Adrenal gland (tissue), 12 donors: ENCODE measurements around the gene CDC34. TPM values are rescaled to one million over a fixed set of nuclear protein-coding genes. Genes with fewer than 3 reads are reported as not detected.
A peak's percentile ranks its signal among the peaks of the same experiment; 100 is the strongest.

Source experiments
- DNase-seq, 7 donors: peaks; one replicate each; pipeline ENCODE4 v3.0.0-alpha.2; 2019 to 2020
- H3K27ac ChIP-seq, 5 donors: fragments of 200-600 bp; sonication (generic) in 4 of 5; 1 replicate in 3 of 5; 2 replicates in 2 of 5; pipeline versions ENCODE4 v1.5.1 to v1.8.0; 2016 to 2020; ENCODE audit warnings: mild to moderate bottlenecking in 1 of 5
- H3K27me3 ChIP-seq: fragments of 200-600 bp; 2 replicates; pipeline ENCODE4 v1.8.0; 2021
- H3K36me3 ChIP-seq, 2 donors: fragments of 200-600 bp; replicated peaks in 1 of 2; 1 replicate in 1 of 2; 2 replicates in 1 of 2; pipeline versions ENCODE4 v1.5.1 to v1.8.0; 2018 to 2022
- H3K4me1 ChIP-seq, 2 donors: fragments of 200-600 bp; replicated peaks in 1 of 2; 1 replicate in 1 of 2; 2 replicates in 1 of 2; pipeline versions ENCODE4 v1.5.1 to v1.8.0; 2018 to 2021
- H3K4me3 ChIP-seq, 4 donors: fragments of 200-600 bp; sonication (generic) in 3 of 4; one replicate each; pipeline ENCODE4 v1.5.1; 2016 to 2018
- H3K9me3 ChIP-seq, 3 donors: fragments of 200-600 bp; sonication (generic) in 1 of 3; replicated peaks in 1 of 3; 1 replicate in 2 of 3; 2 replicates in 1 of 3; pipeline versions ENCODE4 v1.5.1 to v1.8.0; 2016 to 2021
- CTCF ChIP-seq, 6 experiments: fragments of 450-650 bp in 4 of 6; fragments of 200-600 bp in 2 of 6; sonication (generic) in 1 of 6; IDR thresholded peaks; 1 replicate in 5 of 6; 2 replicates in 1 of 6; pipeline versions ENCODE4 v1.5.1 to v1.8.0; 2016 to 2021; ENCODE audit warnings: antibody characterized with exemption in 6 of 6, mild to moderate bottlenecking in 2 of 6, moderate library complexity in 1 of 6
- POLR2A ChIP-seq, 2 donors: fragments of 450-650 bp; IDR thresholded peaks; one replicate each; pipeline ENCODE4 v1.6.1; 2017; ENCODE audit warnings: antibody characterized with exemption in 2 of 2, mild to moderate bottlenecking in 2 of 2, moderate library complexity in 1 of 2
- WGBS, 4 donors: extraction: QIAGEN DNeasy Blood & Tissue Kit in 2 of 4; methylation state at CpG; one replicate each; pipeline versions ENCODE4 v1.1.5 to v1.1.7; 2013 to 2017; 5-methylcytosine and 5-hydroxymethylcytosine counted together
- intact Hi-C, 2 donors: fragments of 100-400 bp; cut with DNase I; formaldehyde crosslinking; loops; one replicate each; pipeline versions ENCODE4 v1.14.1 to v1.15.0; 2022 to 2023
- polyA plus RNA-seq, 3 donors: library from polyadenylated mRNA; stranded (reverse); fragments of 200-250 nt in 2 of 3; fragments of 350-450 nt in 1 of 3; fragmentation: Illumina TruSeq in 1 of 3; extraction: RNeasy Lipid Tissue Mini Kit (QIAGEN cat#74804) in 1 of 3; gene quantifications; one replicate each; pipeline ENCODE4 v1.2.3, GENCODE V29; 2013 to 2014
- total RNA-seq, 9 donors: library from RNA; depleted of rRNA in 4 of 9; stranded (reverse); fragments of >200 nt in 4 of 9; fragments of 120-200 nt in 1 of 9; fragmentation: NEBNext Ultra II Directional in 1 of 9; extraction: Animal tissue kit (Norgen Biotek cat#: 25700) in 1 of 9; gene quantifications; one replicate each; pipeline versions ENCODE4 v1.1.0 to v1.2.4, GENCODE V29; 2013 to 2023
- donor health status: healthy with polysubstance abuse.
- donor health status: Bipolar disorder and iron deficiency.
- donor health status: DM: yes; HTN: yes; CAD: no.
- donor health status: DM: no; HTN: no; CAD: no.
- donor health status: DM: no; HTN: no; CAD: no.
- donor health status: DM: yes; HTN: yes; CAD: no.

CDC34 gene
- total and polyA plus RNA-seq, 12 donors = 22.2 to 151 (median 64.9) TPM

- H3K27me3 ChIP-seq = peaks cover 13% of the 10 kb centered on the region
- TF ChIP-seq POLR2A (IDR thresholded peaks at IDR 0.05) = no peak
- no peak for TF ChIP-seq CTCF (IDR thresholded peaks at IDR 0.05)
- no peaks in the 10 kb centered on the region for H3K9me3 ChIP-seq
- H3K4me1 ChIP-seq = peaks cover 24 to 52% of the 10 kb centered on the region in 2 donors
- peak in 6 of 7 donors; percentile 60 to 76 (median 71) for DNase-seq
- H3K4me3 ChIP-seq = no peak overlapping the region
- WGBS, 4 donors = 37 to 55% (median 47%) methylated on average over 3 to 10 of the region's 10 CpGs
- intact Hi-C loops = no loop called here
- peak overlapping the region in 2 of 5 donors; percentile 21 to 26 for H3K27ac ChIP-seq
- H3K36me3 ChIP-seq = peaks cover 0 to 24% of the 10 kb centered on the region in 2 donors
Observed at GRCh38 chr19:585551-586110, 54.1 kb downstream of the CDC34 start.

- Histone ChIP-seq H3K27me3 (peaks cover 21% of the 10 kb centered on the region), H3K4me1 (peaks cover 7 to 43% of the 10 kb centered on the region in 2 donors), H3K9me3 (no peaks in the 10 kb centered on the region), H3K27ac (peak overlapping the region in 2 of 5 donors; percentile 29 to 34), H3K4me3 (no peak overlapping the region), H3K36me3 (peaks cover 0 to 3% of the 10 kb centered on the region in 2 donors)
- TF ChIP-seq POLR2A (IDR thresholded peaks at IDR 0.05) (no peak), CTCF (IDR thresholded peaks at IDR 0.05) (peak; percentile 20 to 63 (median 58))
- DNase-seq = peak; percentile 83 to 95 (median 91)
- WGBS, 4 donors = 5 to 47% (median 10%) methylated on average over 3 to 41 of the region's 41 CpGs
- intact Hi-C loops = no loop called here
Observed at GRCh38 chr19:588093-588740, 56.7 kb downstream of the CDC34 start.

GRCh38 chr19:588741-589692, 57.5 kb downstream of the CDC34 start:
- Histone ChIP-seq H3K36me3 (no peaks in the 10 kb centered on the region), H3K4me1 (peaks cover 4 to 35% of the 10 kb centered on the region in 2 donors), H3K4me3 (peak overlapping the region in 1 of 4 donors; percentile 42), H3K9me3 (no peaks in the 10 kb centered on the region), H3K27me3 (peaks cover 21% of the 10 kb centered on the region), H3K27ac (peak overlapping the region in 1 of 5 donors; percentile 34)
- peak in 1 of 7 donors; percentile 23 for DNase-seq
- intact Hi-C loops = no loop called here
- WGBS, 4 donors = 18 to 39% (median 22%) methylated on average over 9 to 54 of the region's 54 CpGs
- TF ChIP-seq CTCF (IDR thresholded peaks at IDR 0.05) (no peak), POLR2A (IDR thresholded peaks at IDR 0.05) (no peak)
